Left ventricle myocardium inferior (tissue), 1 donor: ENCODE results near the gene RARS1. TPM values are rescaled to one million over a fixed set of nuclear protein-coding genes. Genes with fewer than 3 reads are reported as not detected.
A peak's percentile ranks its signal among the peaks of the same experiment; 100 is the strongest.

ENCODE experiments used
- DNase-seq: peaks from one replicate; pipeline ENCODE4 v3.0.0-alpha.2; 2020
- H3K27ac ChIP-seq: fragments of 200-600 bp; replicated peaks from 2 replicates; pipeline ENCODE4 v1.8.0; 2021
- H3K27me3 ChIP-seq: fragments of 200-600 bp; 2 replicates; pipeline ENCODE4 v1.8.0; 2021; ENCODE audit warnings: low read depth
- H3K36me3 ChIP-seq: fragments of 200-600 bp; 2 replicates; pipeline ENCODE4 v1.8.0; 2021
- H3K4me1 ChIP-seq: fragments of 200-600 bp; 2 replicates; pipeline ENCODE4 v1.8.0; 2021
- H3K4me3 ChIP-seq: fragments of 200-600 bp; 2 replicates; pipeline ENCODE4 v1.8.0; 2021; ENCODE audit warnings: mild to moderate bottlenecking, moderate library complexity
- H3K9me3 ChIP-seq: fragments of 200-600 bp; replicated peaks from 2 replicates; pipeline ENCODE4 v1.8.0; 2021
- intact Hi-C: fragments of 100-400 bp; cut with micrococcal nuclease; formaldehyde crosslinking; loops from one replicate; pipeline ENCODE4 v1.11.0; 2022
- total RNA-seq: library from RNA; stranded (reverse); fragmentation: NEBNext Ultra II Directional; extraction: Animal tissue kit (Norgen Biotek cat#: 25700); gene quantifications from one replicate; pipeline ENCODE4 v1.2.1, GENCODE V29; 2021
- TF ChIP-seq, protein P1 (sequence below): fragments of 200-600 bp; IDR thresholded peaks from 2 replicates; pipeline ENCODE4 v1.8.0; 2021; ENCODE audit warnings: antibody characterized with exemption, mild to moderate bottlenecking, borderline replicate concordance
- donor health status: DM: no; HTN: yes; CAD: no; lungs with severe emphysema.

Gene RARS1
- total RNA-seq, 1 donor from 2014 or later = 48.0 TPM

DNA sequence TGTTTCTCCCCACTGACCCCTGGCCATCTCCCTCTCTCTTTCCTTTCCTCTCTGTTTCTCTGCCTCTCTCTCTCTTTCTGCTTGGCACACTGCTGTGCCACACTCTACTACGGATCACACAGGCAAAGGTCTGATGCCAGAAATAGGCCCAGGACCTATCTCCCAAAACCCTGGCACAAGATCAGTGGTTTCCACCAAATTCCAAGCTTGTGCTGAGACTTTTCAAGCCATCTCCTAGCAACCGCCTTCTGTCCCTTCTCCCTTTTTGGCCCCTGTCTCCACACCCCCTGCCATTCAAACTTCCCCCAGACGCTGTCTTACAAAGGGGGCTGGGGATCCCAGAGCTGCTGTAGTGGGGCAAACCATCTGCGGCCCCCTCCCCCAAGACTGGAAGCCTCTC lies 38.5 kb upstream of the RARS1 start:
- Histone ChIP-seq H3K9me3 (no peaks in the 10 kb centered on the region), H3K27ac (peak overlapping the region; percentile 53), H3K36me3 (no peaks in the 10 kb centered on the region), H3K4me1 (peaks cover 21% of the 10 kb centered on the region), H3K4me3 (no peak overlapping the region), H3K27me3 (no peaks in the 10 kb centered on the region)
- DNase-seq = no peak
- intact Hi-C loops = no loop called here
- TF ChIP-seq, protein P1, sequence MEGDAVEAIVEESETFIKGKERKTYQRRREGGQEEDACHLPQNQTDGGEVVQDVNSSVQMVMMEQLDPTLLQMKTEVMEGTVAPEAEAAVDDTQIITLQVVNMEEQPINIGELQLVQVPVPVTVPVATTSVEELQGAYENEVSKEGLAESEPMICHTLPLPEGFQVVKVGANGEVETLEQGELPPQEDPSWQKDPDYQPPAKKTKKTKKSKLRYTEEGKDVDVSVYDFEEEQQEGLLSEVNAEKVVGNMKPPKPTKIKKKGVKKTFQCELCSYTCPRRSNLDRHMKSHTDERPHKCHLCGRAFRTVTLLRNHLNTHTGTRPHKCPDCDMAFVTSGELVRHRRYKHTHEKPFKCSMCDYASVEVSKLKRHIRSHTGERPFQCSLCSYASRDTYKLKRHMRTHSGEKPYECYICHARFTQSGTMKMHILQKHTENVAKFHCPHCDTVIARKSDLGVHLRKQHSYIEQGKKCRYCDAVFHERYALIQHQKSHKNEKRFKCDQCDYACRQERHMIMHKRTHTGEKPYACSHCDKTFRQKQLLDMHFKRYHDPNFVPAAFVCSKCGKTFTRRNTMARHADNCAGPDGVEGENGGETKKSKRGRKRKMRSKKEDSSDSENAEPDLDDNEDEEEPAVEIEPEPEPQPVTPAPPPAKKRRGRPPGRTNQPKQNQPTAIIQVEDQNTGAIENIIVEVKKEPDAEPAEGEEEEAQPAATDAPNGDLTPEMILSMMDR = no peak

DNA sequence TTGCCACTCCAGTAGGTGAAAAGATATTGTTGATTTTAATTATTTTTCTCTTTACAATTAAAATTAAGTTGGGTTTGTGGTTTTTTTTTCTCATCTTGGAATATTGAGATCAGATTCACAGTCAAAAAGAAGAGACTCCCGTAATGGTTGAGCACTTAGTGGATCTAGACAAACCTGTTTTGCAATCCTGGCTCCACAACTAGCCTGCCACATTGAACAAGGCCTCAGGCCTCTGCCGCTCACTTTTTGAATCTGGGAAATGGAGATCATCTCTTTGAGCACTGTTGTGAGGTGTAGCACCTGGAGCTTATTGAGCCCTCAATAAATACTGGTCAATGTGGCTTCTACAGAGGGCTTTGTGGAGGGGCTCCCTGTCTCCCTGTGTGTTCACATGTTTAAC lies 37.1 kb upstream of the RARS1 start:
- no peak for DNase-seq

DNA sequence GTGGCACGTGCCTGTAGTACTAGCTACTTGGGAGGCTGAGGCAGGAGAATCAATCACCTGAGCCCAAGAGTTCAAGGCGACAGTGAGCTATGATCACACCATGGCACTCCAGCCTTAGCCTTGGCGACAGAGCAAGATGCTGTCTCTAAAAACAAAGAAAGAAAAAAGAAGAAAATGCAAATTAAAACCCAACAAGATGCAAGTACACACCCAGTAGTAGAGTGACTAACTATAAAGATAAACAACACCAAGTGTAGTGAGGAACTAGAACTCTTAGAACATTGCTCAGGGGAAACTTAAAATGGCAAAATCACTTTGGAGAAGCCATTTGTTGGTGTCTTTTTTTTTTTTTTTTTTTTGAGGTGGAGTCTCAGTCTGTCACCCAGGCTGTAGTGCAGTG lies 34.7 kb upstream of the RARS1 start:
- no peaks in the 10 kb centered on the region for H3K27me3 ChIP-seq

More for the DNA sequence above, 37.1 kb upstream of the RARS1 start:
- Histone ChIP-seq H3K36me3 (no peaks in the 10 kb centered on the region), H3K27ac (no peak overlapping the region), H3K27me3 (no peaks in the 10 kb centered on the region), H3K4me3 (no peak overlapping the region), H3K9me3 (no peaks in the 10 kb centered on the region), H3K4me1 (peaks cover 21% of the 10 kb centered on the region)
- intact Hi-C loops = no loop called here
- TF ChIP-seq, protein P1 = no peak

DNA sequence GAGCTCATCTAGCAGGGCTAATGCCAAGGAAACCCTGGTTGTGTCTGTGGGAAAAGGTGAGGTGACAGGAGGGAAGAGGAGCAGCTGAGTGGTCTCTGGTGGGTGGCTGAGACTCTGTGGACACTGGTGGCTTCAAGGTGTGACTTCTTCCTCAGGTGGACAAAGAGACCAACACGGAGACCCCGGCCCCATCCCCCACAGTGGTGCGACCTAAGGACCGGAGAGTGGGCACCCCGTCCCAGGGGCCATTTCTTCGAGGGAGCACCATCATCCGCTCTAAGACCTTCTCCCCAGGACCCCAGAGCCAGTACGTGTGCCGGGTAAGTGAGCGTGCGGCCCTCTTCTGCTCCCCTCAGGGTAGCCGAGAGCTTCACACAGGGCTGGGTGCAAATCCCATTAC lies 31.1 kb upstream of the RARS1 start:
- Histone ChIP-seq H3K4me1 (no peaks in the 10 kb centered on the region), H3K27ac (no peak overlapping the region), H3K36me3 (no peaks in the 10 kb centered on the region), H3K9me3 (peaks cover 3% of the 10 kb centered on the region), H3K4me3 (no peak overlapping the region), H3K27me3 (no peaks in the 10 kb centered on the region)
- TF ChIP-seq, protein P1 = no peak
- no peak for DNase-seq
- intact Hi-C loops = no loop called here

More for the DNA sequence above, 34.7 kb upstream of the RARS1 start:
- Histone ChIP-seq H3K4me3 (no peak overlapping the region), H3K4me1 (peaks cover 16% of the 10 kb centered on the region), H3K36me3 (no peaks in the 10 kb centered on the region), H3K27ac (no peak overlapping the region), H3K9me3 (no peaks in the 10 kb centered on the region)
- DNase-seq = no peak
- intact Hi-C loops = no loop called here
- TF ChIP-seq, protein P1 = no peak

DNA sequence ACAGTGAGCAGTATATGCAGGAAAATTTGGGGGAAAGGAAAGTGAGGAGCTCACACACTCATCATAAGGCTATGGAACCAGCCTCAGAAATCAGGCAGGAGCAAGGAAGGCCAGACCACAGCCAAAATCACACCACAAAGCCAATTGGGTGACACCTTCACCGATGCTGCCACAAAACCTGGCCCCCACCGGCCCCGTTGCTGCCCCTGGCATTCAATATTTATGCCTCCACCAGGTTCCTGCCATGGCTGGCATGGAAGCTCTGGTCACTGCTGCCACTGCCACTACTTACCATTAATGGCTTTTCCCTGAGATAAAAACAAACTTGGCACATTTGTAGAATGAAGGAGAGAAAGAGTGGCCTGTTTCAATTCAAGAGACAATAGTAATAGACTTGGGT lies 28.7 kb upstream of the RARS1 start:
- no peak overlapping the region for H3K4me3 ChIP-seq
- TF ChIP-seq, protein P1 = no peak
- H3K9me3 ChIP-seq = peaks cover 3% of the 10 kb centered on the region
- DNase-seq = no peak
- no peaks in the 10 kb centered on the region for H3K36me3 ChIP-seq
- H3K27ac ChIP-seq = no peak overlapping the region
- no peaks in the 10 kb centered on the region for H3K27me3 ChIP-seq
- no peaks in the 10 kb centered on the region for H3K4me1 ChIP-seq
- intact Hi-C loops = no loop called here

DNA sequence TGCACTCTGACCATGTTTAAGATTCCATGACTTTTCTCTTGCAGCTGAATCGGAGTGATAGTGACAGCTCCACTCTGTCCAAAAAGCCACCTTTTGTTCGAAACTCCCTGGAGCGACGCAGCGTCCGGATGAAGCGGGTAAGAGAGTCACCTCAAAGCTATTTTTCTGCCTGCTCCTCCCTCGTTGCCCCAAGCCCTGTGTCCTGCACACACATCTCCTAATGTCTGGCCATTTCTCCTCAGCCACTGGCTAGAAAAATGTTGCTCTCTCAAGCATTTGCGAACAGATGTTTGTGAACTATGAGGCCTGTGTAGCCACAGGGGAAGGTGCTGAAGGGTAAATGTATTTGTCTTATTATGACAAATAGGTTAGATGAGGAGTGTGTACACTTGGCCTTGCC lies 25.7 kb upstream of the RARS1 start:
- H3K36me3 ChIP-seq = no peaks in the 10 kb centered on the region
- no peaks in the 10 kb centered on the region for H3K4me1 ChIP-seq
- no peaks in the 10 kb centered on the region for H3K27me3 ChIP-seq
- TF ChIP-seq, protein P1 = no peak
- H3K4me3 ChIP-seq = no peak overlapping the region
- no peak for DNase-seq
- peaks cover 3% of the 10 kb centered on the region for H3K9me3 ChIP-seq
- no peak overlapping the region for H3K27ac ChIP-seq
- intact Hi-C loops = no loop called here
